ENCODE data around the gene CENPO. TPM values are rescaled to one million over a fixed set of nuclear protein-coding genes. Genes with fewer than 3 reads are reported as not detected.

CENPO gene
- total RNA-seq, 6 experiments from 2014 or later, result 1.6 to 6.0 (median 3.1) TPM

- no peaks in the 10 kb centered on the region for H3K27me3 ChIP-seq
- ATAC-seq, result no peak
- 74% methylated on average over 3 of the region's 3 CpGs for WGBS (ENCODE audit: insufficient coverage, low coverage, low lambda C conversion rate, missing lambda C conversion rate)
- intact Hi-C loops (cut with DNase I), result no loop called here
- no peak overlapping the region for H3K4me3 ChIP-seq
- H3K36me3 ChIP-seq, result no peaks in the 10 kb centered on the region
- DNase-seq, result no peak
- H3K27ac ChIP-seq, result no peak overlapping the region
- TF ChIP-seq POLR2A (IDR thresholded peaks at IDR 0.05), result no peak
- TF ChIP-seq CTCF (IDR thresholded peaks at IDR 0.05), result no peak
- H3K9me3 ChIP-seq, result no peaks in the 10 kb centered on the region
- peaks cover 0 to 9% (median 0%) of the 10 kb centered on the region in 4 donors for H3K4me1 ChIP-seq
Measured at GRCh38 chr2:24788816-24789215, 4.4 kb upstream of the CENPO start.

GRCh38 chr2:24791452-24791851, 1.8 kb upstream of the CENPO start:
- WGBS (ENCODE audit: insufficient coverage, low coverage, low lambda C conversion rate, missing lambda C conversion rate), result 100% methylated on average over 4 of the region's 5 CpGs
- Histone ChIP-seq H3K27me3 (no peaks in the 10 kb centered on the region), H3K9me3 (no peaks in the 10 kb centered on the region), H3K4me3 (no peak overlapping the region), H3K4me1 (peaks cover 0 to 12% (median 0%) of the 10 kb centered on the region in 4 donors), H3K36me3 (no peaks in the 10 kb centered on the region), H3K27ac (no peak overlapping the region)
- intact Hi-C loops (cut with DNase I), result no loop called here
- no peak for TF ChIP-seq POLR2A (IDR thresholded peaks at IDR 0.05)
- TF ChIP-seq CTCF (IDR thresholded peaks at IDR 0.05), result no peak
- no peak for ATAC-seq
- DNase-seq, result no peak

GRCh38 chr2:24792542-24792873, 717 bp upstream of the CENPO start:
- peak in 3 of 4 donors; percentile 1 to 5 (median 1) for ATAC-seq
- no peaks in the 10 kb centered on the region for H3K27me3 ChIP-seq
- TF ChIP-seq POLR2A (IDR thresholded peaks at IDR 0.05) (no peak), CTCF (IDR thresholded peaks at IDR 0.05) (no peak)
- intact Hi-C loops (cut with DNase I), result no loop called here
- peaks cover 0 to 12% (median 0%) of the 10 kb centered on the region in 4 donors for H3K4me1 ChIP-seq
- H3K9me3 ChIP-seq, result no peaks in the 10 kb centered on the region
- H3K27ac ChIP-seq, result peak overlapping the region; percentile 85 to 100 (median 99)
- WGBS (ENCODE audit: insufficient coverage, low coverage, low lambda C conversion rate, missing lambda C conversion rate), result 1% methylated on average over 6 of the region's 6 CpGs
- peak overlapping the region; percentile 66 to 88 (median 70) for H3K4me3 ChIP-seq
- no peak for DNase-seq
- no peaks in the 10 kb centered on the region for H3K36me3 ChIP-seq

GRCh38 chr2:24793761-24794435, 673 bp downstream of the CENPO start:
- peak overlapping the region; percentile 66 to 88 (median 70) for H3K4me3 ChIP-seq
- no peak overlapping the region for H3K27ac ChIP-seq
- DNase-seq, result no peak
- intact Hi-C loops (cut with DNase I), result no loop called here
- H3K9me3 ChIP-seq, result no peaks in the 10 kb centered on the region
- no peak for ATAC-seq
- no peaks in the 10 kb centered on the region for H3K36me3 ChIP-seq
- H3K27me3 ChIP-seq, result no peaks in the 10 kb centered on the region
- TF ChIP-seq CTCF (IDR thresholded peaks at IDR 0.05) (no peak), POLR2A (IDR thresholded peaks at IDR 0.05) (no peak)
- H3K4me1 ChIP-seq, result peaks cover 0 to 12% (median 0%) of the 10 kb centered on the region in 4 donors
- WGBS (ENCODE audit: insufficient coverage, low coverage, low lambda C conversion rate, missing lambda C conversion rate), result 10% methylated on average over 13 of the region's 14 CpGs
